K562 (cell line): ENCODE results near the gene ANKMY1. TPM values are rescaled to one million over a fixed set of nuclear protein-coding genes. Genes with fewer than 3 reads are reported as not detected.

Source experiments
- ADNP ChIP-seq: fragments of 200-800 bp; sonication (Bioruptor generic); IDR thresholded peaks from 2 replicates; pipeline ENCODE4 v1.6.1; 2016; ENCODE audit warnings: missing genetic modification characterization, missing compliant biosample characterization
- ARID1B ChIP-seq: fragments of 450-650 bp; IDR thresholded peaks from 2 replicates; pipeline ENCODE4 v1.6.1; 2016; ENCODE audit warnings: antibody characterized with exemption, mild to moderate bottlenecking, inconsistent platforms
- CBX3 ChIP-seq, 2 experiments: IDR thresholded peaks; 1 replicate in 1 of 2; 2 replicates in 1 of 2; pipeline ENCODE4 v1.6.1; 2012; ENCODE audit warnings: inconsistent platforms in 2 of 2, low read length in 2 of 2, borderline replicate concordance in 1 of 2, control low read depth in 1 of 2
- DNMT1 ChIP-seq: fragments of 450-650 bp; IDR thresholded peaks from 2 replicates; pipeline ENCODE4 v1.6.1; 2016; ENCODE audit warnings: antibody characterized with exemption, mild to moderate bottlenecking
- HSF4 ChIP-seq: fragments of 250-450 bp; sonication (Bioruptor Pico); IDR thresholded peaks from 2 replicates; pipeline ENCODE4 v2.1.2; 2022; ENCODE audit warnings: mild to moderate bottlenecking, moderate library complexity, borderline replicate concordance
- KLF13 ChIP-seq: fragments of 450-650 bp; IDR thresholded peaks from 2 replicates; pipeline ENCODE4 v1.6.1; 2016; ENCODE audit warnings: missing genetic modification characterization, low read depth, mild to moderate bottlenecking, missing compliant biosample characterization, moderate library complexity, borderline replicate concordance
- RBFOX2 ChIP-seq: fragments of 200-400 bp; formaldehyde crosslinking; IDR thresholded peaks from 2 replicates; pipeline ENCODE4 v1.6.1; 2017; ENCODE audit warnings: low read depth, mild to moderate bottlenecking, low read length, moderate library complexity
- RCOR1 ChIP-seq, 2 experiments: IDR thresholded peaks; 2 replicates each; pipeline ENCODE4 v1.6.1; 2012; ENCODE audit warnings: low read depth in 2 of 2, low read length in 2 of 2, borderline replicate concordance in 1 of 2, improper control_type of control experiment in 1 of 2
- SIN3B ChIP-seq: fragments of 450-650 bp; IDR thresholded peaks from 2 replicates; pipeline ENCODE4 v1.6.1; 2017; ENCODE audit warnings: low read depth, mild to moderate bottlenecking, moderate library complexity
- SMAD2 ChIP-seq: fragments of 150-350 bp; IDR thresholded peaks from 2 replicates; pipeline ENCODE4 v1.6.1; 2014; ENCODE audit warnings: low read depth, mild to moderate bottlenecking, low read length
- STAT5A ChIP-seq: IDR thresholded peaks from 2 replicates; pipeline ENCODE4 v1.6.1; 2012; ENCODE audit warnings: low read length, inconsistent platforms, borderline replicate concordance
- TBP ChIP-seq: optimal IDR thresholded peaks from 2 replicates; pipeline ENCODE3; 2011; ENCODE audit warnings: low read depth, low read length, improper control_type of control experiment
- THRAP3 ChIP-seq: fragments of 450-650 bp; IDR thresholded peaks from 2 replicates; pipeline ENCODE4 v1.6.1; 2016; ENCODE audit warnings: mild to moderate bottlenecking, inconsistent platforms, borderline replicate concordance
- VEZF1 ChIP-seq: fragments of 200-800 bp; sonication (Bioruptor generic); IDR thresholded peaks from 2 replicates; pipeline ENCODE4 v1.6.1; 2017; ENCODE audit warnings: missing genetic modification characterization, missing compliant biosample characterization
- ZBTB26 ChIP-seq: fragments of 450-650 bp; formaldehyde crosslinking; IDR thresholded peaks from 2 replicates; pipeline ENCODE4 v1.4.0; 2022; ENCODE audit warnings: missing genetic modification characterization
- ZC3H11A ChIP-seq: IDR thresholded peaks from 2 replicates; pipeline ENCODE4 v1.6.1; 2012; ENCODE audit warnings: low read depth, low read length, improper control_type of control experiment
- ZNF146 ChIP-seq: IDR thresholded peaks from one replicate; pipeline ENCODE4 v1.6.1; 2018; ENCODE audit warnings: missing compliant biosample characterization; ENCODE audit not compliant: unreplicated experiment
- ZNF311 ChIP-seq: fragments of 250-450 bp; sonication (Bioruptor Pico); IDR thresholded peaks from 2 replicates; pipeline ENCODE4 v1.4.0; 2020; ENCODE audit warnings: mild to moderate bottlenecking, moderate library complexity
- ZNF644 ChIP-seq: fragments of 200-800 bp; sonication (Bioruptor generic); IDR thresholded peaks from 2 replicates; pipeline ENCODE4 v1.6.1; 2016; ENCODE audit warnings: low read depth, missing genetic modification characterization, missing compliant biosample characterization
- polyA plus RNA-seq, 8 experiments: library from polyadenylated mRNA; depleted of rRNA in 4 of 8; stranded (reverse) in 5 of 8; unstranded in 3 of 8; fragments of >200 nt; fragmentation: Nextera tagmentation in 2 of 8; fragmentation: Illumina TruSeq in 1 of 8; extraction: Ambion mirVana in 2 of 8; extraction: Trizol in 1 of 8; gene quantifications; 2 replicates each; pipeline versions ENCODE4 v1.2.1 to v1.2.3, GENCODE V29; 2011 to 2014; ENCODE audit warnings: inconsistent platforms in 1 of 8, missing spikeins in 1 of 8
- total RNA-seq, 7 experiments: library from RNA; depleted of rRNA in 6 of 7; stranded (reverse); fragments of >200 nt in 6 of 7; fragmentation: Illumina TruSeq in 2 of 7; extraction: Trizol in 2 of 7; gene quantifications; 2 replicates each; pipeline versions ENCODE4 v1.2.1 to v1.2.3, GENCODE V29; 2011 to 2021; ENCODE audit warnings: low replicate concordance in 1 of 7
- TF ChIP-seq, protein P1 (sequence below), 2 experiments: fragments of 450-650 bp; conservative IDR thresholded peaks; 2 replicates each; pipeline ENCODE4 v1.6.1; 2017; ENCODE audit warnings: mild to moderate bottlenecking in 2 of 2, moderate library complexity in 2 of 2
- TF ChIP-seq, protein P2 (sequence below): fragments of 450-650 bp; IDR thresholded peaks from 2 replicates; pipeline ENCODE4 v1.6.1; 2016; ENCODE audit warnings: missing biosample characterization, missing genetic modification characterization

ANKMY1 gene
- total and polyA plus RNA-seq, 9 of the 15 experiments (the other 6 are each of a cell fraction or from before 2014, with no cell fraction given) = 0.75 to 15.1 (median 11.7) TPM

GRCh38 chr2:240565333-240566202 is 7.8 kb upstream of the ANKMY1 start (continued):
- TF ChIP-seq VEZF1 (CRISPR knock-in tag) = peak; percentile 84
- TF ChIP-seq RBFOX2 = peak; percentile 90
- peak; percentile 37; the same call in 1 of the 2 replicates for TF ChIP-seq STAT5A
- TF ChIP-seq ZC3H11A = no peak
- no peak for TF ChIP-seq HSF4 (CRISPR knock-in tag)
- no peak for TF ChIP-seq ZBTB26 (CRISPR knock-in tag)
- TF ChIP-seq RCOR1 (IDR thresholded peaks at IDR 0.05; ENCODE audit: borderline replicate concordance in 1 of 2, low read depth in 2 of 2, low read length in 2 of 2) = peak in 1 of 2 experiments; percentile 85; a peak in 2 of 4 replicates
- no peak for TF ChIP-seq SMAD2
- TF ChIP-seq, protein P1, sequence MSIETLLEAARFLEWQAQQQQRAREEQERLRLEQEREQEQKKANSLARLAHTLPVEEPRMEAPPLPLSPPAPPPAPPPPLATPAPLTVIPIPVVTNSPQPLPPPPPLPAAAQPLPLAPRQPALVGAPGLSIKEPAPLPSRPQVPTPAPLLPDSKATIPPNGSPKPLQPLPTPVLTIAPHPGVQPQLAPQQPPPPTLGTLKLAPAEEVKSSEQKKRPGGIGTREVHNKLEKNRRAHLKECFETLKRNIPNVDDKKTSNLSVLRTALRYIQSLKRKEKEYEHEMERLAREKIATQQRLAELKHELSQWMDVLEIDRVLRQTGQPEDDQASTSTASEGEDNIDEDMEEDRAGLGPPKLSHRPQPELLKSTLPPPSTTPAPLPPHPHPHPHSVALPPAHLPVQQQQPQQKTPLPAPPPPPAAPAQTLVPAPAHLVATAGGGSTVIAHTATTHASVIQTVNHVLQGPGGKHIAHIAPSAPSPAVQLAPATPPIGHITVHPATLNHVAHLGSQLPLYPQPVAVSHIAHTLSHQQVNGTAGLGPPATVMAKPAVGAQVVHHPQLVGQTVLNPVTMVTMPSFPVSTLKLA (conservative IDR thresholded peaks at IDR 0.05) = peak; percentile 44 to 57; a peak in 3 of 4 replicates
- TF ChIP-seq ZNF311 (CRISPR knock-in tag) = no peak
- peak; percentile 96 for TF ChIP-seq ARID1B
- 0 out of 2 replicates have a peak, but pooled peaks have one; percentile 16 for TF ChIP-seq THRAP3
- TF ChIP-seq SIN3B = no peak
- TF ChIP-seq DNMT1 = no peak
- no peak for TF ChIP-seq KLF13 (tag)
- 0 out of 3 replicates have a peak, but pooled peaks of 1 of the 2 experiments have one; percentile 4 for TF ChIP-seq CBX3 (IDR thresholded peaks at IDR 0.05; ENCODE audit: borderline replicate concordance in 1 of 2, low read length in 2 of 2)
- TF ChIP-seq, protein P2, sequence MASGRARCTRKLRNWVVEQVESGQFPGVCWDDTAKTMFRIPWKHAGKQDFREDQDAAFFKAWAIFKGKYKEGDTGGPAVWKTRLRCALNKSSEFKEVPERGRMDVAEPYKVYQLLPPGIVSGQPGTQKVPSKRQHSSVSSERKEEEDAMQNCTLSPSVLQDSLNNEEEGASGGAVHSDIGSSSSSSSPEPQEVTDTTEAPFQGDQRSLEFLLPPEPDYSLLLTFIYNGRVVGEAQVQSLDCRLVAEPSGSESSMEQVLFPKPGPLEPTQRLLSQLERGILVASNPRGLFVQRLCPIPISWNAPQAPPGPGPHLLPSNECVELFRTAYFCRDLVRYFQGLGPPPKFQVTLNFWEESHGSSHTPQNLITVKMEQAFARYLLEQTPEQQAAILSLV (tag) = 0 out of 2 replicates have a peak, but pooled peaks have one; percentile 33
- TF ChIP-seq ZNF146 (CRISPR knock-in tag) = no peak
- peak; percentile 59 for TF ChIP-seq TBP
- no peak for TF ChIP-seq ADNP (tag)
- 0 out of 2 replicates have a peak, but pooled peaks have one; percentile 48 for TF ChIP-seq ZNF644 (tag)
